Urothelium cell line (cell line): ENCODE results near the gene GPR137.

Experiments
- DNase-seq: peaks from one replicate; pipeline ENCODE4 v3.0.0; 2011; ENCODE audit warnings: low spot score, mixed read lengths
- FAIRE-seq: peaks from 2 replicates; lab custom pipeline; 2011; peaks lifted over from hg19 to GRCh38; lab: Jason Lieb, UNC

GPR137 gene

DNA sequence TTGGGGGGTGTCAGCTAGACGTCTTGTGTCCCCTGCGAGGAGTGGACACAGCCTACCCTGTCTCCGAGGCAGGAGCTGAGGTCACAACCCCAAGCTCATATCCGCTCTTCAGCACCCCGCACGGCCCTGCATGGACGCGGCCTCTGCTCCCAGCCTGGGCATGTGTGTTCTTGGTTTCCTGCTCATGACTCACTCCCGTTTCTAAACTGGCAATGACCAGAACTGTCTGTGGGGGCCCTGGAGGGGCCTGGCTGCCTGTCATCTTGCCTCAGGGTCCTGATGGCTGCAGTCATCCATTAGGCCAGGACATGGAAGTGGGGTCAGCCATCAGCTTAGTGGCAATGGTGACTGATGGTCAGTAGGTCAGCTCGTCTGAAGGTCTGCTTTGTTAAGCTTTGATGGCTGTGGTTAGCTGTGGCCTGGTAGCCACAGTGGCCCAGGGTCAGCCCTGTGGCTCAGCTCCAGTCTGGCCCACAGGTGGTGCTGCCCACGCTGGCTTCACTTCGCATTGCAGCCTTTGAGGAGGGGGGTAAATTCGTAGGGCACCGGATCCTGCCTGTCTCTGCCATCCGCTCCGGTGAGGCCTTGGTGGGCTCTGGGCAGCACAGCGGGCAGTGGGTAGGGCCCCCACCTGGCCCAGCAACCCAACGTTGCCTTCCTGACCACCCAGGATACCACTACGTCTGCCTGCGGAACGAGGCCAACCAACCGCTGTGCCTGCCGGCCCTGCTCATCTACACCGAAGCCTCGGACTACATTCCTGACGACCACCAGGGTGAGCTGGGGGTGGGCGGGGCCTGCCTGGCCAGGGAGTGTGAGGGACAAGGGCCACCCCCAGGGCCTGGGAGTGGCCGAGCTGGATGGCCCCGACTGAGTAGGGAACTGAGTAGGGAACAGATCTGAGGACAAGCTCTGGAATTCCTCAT lies 22.4 kb upstream of the GPR137 start:
- DNase-seq = no peak
- no peak for FAIRE-seq

DNA sequence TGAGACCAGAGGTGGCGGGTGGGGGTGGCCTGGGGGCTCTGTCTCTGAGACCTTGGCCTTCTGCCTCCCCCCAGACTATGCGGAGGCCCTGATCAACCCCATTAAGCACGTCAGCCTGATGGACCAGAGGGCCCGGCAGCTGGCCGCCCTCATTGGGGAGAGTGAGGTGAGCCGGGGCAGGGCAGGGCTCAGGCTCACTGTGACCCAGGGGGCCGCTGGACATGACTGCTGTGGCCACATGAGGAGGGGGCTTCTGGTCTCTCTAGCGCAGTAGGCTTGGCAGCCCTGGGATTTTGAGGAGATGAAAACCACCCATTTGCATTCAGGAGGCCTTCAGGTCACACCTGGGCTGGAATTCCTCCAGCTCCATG lies 21.7 kb upstream of the GPR137 start:
- FAIRE-seq (no peak), DNase-seq (no peak)

- no peak for DNase-seq
- no peak for FAIRE-seq
These were observed 21.2 kb upstream of the GPR137 start for GRCh38 chr11:64264371-64264852.

DNA sequence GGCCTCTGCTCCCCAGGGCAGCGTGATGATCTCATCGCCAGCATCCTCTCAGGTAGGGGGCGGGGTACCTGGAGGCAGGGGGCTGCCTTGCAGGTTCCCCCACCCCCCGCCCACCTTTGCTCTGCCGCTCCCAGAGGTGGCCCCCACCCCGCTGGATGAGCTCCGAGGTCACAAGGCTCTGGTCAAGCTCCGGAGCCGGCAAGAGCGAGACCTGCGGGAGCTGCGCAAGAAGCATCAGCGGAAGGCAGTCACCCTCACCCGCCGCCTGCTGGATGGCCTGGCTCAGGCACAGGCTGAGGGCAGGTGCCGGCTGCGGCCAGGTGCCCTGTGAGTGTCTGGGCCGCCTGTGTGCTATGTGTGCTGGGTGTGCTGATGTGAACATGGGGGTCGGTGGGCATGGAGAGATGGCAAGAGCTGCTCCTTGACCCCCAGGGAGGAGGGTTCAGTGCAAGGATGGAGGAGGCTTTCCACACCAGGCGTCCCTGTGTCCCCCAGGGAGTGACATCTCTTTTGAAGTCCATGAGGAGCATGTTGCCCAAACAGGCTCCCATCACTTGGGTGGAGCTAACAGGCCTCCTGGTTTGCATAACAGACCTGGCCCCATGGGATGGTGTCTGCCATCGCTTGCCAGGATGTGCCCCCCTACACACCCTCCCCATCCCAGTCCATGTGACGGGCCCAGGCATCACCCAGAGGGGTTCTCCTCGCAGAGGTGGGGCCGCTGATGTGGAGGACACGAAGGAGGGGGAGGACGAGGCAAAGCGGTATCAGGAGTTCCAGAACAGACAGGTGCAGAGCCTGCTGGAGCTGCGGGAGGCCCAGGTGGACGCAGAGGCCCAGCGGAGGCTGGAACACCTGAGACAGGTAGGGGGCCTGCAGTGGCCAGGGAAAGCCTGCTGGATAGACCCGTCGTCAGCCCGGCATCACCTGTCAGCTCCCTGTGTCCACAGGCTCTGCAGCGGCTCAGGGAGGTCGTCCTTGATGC lies 20.2 kb upstream of the GPR137 start:
- no peak for DNase-seq
- no peak for FAIRE-seq

- DNase-seq = no peak
- FAIRE-seq = no peak
These were observed 19.3 kb upstream of the GPR137 start for GRCh38 chr11:64266339-64266738.

DNA sequence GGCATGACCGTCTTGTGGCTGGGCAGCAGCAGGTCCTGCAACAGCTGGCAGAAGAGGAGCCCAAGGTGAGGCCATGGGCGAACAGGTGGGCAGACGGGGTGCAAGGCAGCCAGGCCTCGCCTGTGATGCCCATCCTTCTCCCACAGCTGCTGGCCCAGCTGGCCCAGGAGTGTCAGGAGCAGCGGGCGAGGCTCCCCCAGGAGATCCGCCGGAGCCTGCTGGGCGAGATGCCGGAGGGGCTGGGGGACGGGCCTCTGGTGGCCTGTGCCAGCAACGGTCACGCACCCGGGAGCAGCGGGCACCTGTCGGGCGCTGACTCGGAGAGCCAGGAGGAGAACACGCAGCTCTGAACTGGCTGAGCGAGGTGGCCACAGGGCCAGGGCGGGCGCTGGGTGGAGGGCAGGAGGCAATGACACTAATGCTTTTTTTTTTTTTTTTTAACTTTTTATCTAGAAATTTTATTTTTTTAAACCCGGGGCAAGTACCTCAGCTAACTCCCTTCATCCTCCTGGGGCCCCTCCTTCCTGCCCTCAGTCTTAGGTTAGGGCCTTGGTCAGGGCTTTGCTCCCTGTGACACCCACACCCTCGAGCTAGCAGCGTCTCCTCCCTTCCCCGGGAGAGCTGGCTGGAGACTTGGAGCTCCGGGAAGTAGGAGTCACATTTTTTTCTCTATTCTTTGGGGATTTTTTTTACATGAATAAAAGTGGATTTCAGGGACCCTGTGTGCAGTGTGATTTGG lies 18.3 kb upstream of the GPR137 start:
- DNase-seq = no peak
- no peak for FAIRE-seq

- FAIRE-seq = no peak
- no peak for DNase-seq
These were observed 17.4 kb upstream of the GPR137 start for GRCh38 chr11:64268025-64268892.

GRCh38 chr11:64268893-64269539 lies 16.6 kb upstream of the GPR137 start:
- FAIRE-seq = no peak
- peak; percentile 45 for DNase-seq

- DNase-seq = peak; percentile 92
- FAIRE-seq = no peak
These were observed 16.0 kb upstream of the GPR137 start for GRCh38 chr11:64269540-64270220.

DNA sequence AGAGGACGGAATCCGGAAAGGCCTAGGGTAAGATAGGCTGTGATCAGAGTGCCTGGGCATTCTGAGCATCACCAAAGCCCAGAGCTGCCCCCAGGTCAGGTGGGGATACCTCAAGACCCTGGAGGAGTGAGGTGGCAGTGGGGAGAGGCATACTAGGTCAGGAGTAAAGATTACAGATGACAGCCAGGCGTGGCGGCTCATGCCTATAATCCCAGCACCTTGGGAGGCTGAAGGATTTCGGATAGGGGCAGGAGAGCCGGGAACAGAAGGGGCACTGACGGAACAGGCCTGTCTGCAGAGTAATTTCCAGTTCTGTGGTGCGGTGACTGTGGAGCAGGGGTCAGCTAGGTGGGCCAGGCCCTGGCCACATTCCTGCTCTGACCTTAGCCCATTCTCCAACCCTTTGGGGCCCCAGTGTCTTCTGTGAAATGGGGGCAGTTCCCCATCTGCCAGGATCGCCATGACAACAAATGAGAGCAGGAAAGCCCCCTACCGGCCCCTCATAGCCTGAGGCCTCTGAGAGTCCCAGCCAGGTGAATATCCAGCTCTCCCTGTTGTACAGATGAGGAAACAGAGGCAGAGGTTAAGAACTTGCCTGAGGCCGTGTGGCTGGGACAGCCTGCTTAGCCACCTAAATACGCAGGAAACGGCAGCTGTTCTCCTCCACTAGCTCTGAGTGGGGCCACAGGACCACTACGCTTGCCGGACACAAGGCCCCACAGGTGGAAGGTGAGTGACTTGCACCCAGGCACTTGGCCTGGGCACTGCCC lies 10.4 kb upstream of the GPR137 start:
- no peak for FAIRE-seq
- no peak for DNase-seq

DNA sequence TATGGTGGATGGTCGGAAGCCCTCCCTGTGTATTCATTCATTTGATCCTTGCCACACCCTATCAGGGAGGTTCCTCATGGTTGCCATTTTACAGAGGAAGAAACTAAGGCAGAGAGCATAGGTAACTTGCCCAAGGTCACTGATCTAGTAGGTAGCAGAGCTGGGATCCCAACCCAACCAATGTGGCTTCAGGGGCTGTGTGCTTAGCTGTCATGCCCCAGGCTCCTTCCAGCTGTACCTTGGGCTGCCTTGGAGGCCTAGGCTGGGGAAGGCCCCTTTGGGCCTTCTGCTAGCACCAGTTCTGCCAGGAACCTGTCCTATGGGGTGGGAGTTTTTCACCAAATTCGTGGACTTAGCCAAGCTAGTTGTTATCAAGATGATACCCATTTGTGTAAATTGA lies 9.8 kb upstream of the GPR137 start:
- no peak for DNase-seq

GRCh38 chr11:64276653-64277431 lies 8.8 kb upstream of the GPR137 start:
- DNase-seq (peak; percentile 64), FAIRE-seq (no peak)

More for the DNA sequence above, 9.8 kb upstream of the GPR137 start:
- FAIRE-seq = no peak

DNA sequence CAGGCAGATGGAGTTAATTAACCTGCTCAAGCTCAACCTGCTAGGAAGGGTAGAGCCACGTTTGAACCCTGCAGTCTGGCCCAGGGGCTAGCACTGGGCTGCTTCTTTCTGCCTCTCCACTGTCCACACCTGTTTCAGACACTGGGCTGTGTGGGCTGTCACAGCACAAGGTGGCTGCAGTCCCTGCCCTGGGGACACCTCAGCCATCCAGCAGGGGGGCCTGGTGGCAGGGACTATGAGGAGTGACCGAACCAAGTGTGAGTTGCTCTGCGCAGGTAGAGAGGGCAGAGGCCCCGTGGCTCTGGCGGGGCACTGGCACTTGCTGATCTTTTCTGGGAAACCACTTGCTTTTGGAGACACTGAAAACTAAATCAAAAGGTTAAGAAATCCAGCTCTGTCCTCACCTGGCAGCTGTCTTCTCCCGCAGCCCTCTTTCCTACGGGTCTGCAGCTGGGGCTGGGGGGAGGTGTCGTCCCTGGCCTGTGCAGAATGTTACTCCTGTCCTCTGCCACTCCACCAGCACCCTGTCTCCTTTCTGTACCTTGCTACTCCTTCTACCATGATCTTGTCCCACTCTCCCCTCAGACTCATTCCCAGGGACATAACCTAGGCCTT lies 7.0 kb upstream of the GPR137 start:
- DNase-seq (no peak), FAIRE-seq (no peak)

DNA sequence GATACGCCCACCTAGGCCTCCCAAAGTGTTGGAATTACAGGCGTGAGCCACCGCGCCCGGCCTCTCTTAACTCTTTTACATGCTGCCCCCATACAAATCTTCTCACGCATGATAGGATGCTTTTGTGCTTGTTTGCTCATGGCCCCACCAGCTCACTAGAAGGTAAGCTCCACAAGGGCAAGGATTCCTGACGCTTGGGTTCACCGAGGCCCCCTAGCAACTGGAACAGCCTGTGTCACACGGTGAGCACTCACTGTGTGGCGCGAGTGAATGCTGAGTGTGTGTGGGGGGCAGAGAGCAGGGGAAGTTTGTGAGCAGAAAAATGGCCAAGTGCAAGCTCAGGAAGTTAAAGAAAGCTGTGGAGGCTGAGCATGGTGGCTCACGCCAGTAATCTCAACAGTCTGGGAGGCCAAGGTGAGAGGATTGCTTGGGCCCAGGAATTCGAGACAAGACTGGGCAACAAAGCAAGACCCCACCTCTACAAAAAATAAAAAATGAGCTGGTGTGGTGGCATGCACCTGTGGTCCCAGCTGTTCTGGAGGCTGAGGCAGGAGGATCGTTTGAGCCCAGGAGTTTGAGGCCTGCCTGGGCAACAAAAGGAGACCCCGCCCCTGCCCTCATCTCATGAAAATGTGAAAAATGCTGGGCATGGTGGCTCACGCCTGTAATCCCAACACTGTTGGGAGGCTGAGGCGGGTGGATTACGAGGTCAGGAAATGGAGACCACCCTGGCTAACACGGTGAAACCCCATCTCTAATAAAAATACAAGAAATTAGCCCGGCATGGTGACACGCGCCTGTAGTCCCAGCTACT lies 3.5 kb upstream of the GPR137 start:
- no peak for FAIRE-seq
- DNase-seq = no peak

DNA sequence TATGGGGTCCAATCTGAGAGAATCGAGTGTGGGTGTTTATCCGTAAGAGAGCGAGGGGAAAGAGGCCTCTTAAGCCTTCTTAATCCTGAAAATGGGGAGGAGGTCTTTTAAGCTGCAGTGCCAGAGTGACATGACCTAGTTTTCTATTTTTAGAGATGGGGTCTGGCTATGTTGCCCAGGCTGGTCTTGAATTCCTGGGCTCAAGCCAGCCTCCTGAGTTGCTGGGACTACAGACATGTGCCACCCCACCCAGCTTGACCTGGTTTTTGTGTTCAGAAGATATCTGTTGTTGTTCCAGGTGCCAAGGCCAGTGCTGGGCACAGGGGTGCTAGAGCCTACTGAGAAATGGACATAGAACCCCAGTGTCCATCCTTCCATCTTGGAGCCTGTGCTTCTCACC lies 2.6 kb upstream of the GPR137 start:
- DNase-seq = no peak
- no peak for FAIRE-seq
